Endothelial cell of umbilical vein (primary cell): ENCODE measurements around the gene CLDN19.

Experiments
- CTCF ChIP-seq, 2 donors: IDR thresholded peaks; 1 replicate in 1 of 2; 2 replicates in 1 of 2; pipeline ENCODE4 v1.5.1; 2011; ENCODE audit warnings: low read length in 2 of 2, mild to moderate bottlenecking in 2 of 2, moderate library complexity in 2 of 2, control low read depth in 1 of 2, inconsistent platforms in 1 of 2, low read depth in 1 of 2; ENCODE audit not compliant: insufficient read depth in 1 of 2; ENCODE audit errors: extremely low read depth in 1 of 2
- EZH2 ChIP-seq: IDR thresholded peaks from 2 replicates; pipeline ENCODE4 v1.6.1; 2012; ENCODE audit warnings: borderline replicate concordance, low read depth, mild to moderate bottlenecking, moderate library complexity, low read length, inconsistent platforms; ENCODE audit not compliant: severe bottlenecking
- FOS ChIP-seq: IDR thresholded peaks from 2 replicates; pipeline ENCODE4 v1.6.1; 2011; ENCODE audit warnings: mild to moderate bottlenecking, low read length, moderate library complexity, borderline replicate concordance; ENCODE audit not compliant: insufficient read depth
- MYC ChIP-seq: IDR thresholded peaks from one replicate; pipeline ENCODE4 v1.6.1; 2011; ENCODE audit warnings: mild to moderate bottlenecking, low read depth, low read length
- POLR2A ChIP-seq: IDR thresholded peaks from 2 replicates; pipeline ENCODE4 v1.6.1; 2012; ENCODE audit warnings: low read depth, mild to moderate bottlenecking, control low read depth, low read length
- POLR2AphosphoS5 ChIP-seq: IDR thresholded peaks from 2 replicates; pipeline ENCODE4 v1.6.1; 2012; ENCODE audit warnings: low read depth, mild to moderate bottlenecking, control low read depth, low read length, moderate library complexity; ENCODE audit not compliant: insufficient read depth
- TF ChIP-seq, protein P1 (sequence below): IDR thresholded peaks from 2 replicates; pipeline ENCODE4 v1.6.1; 2011; ENCODE audit not compliant: insufficient read depth, insufficient read length

GRCh38 chr1:42721926-42722325, 18.1 kb downstream of the CLDN19 start:
- TF ChIP-seq CTCF (IDR thresholded peaks at IDR 0.05; ENCODE audit: extremely low read depth in 1 of 2, insufficient read depth in 1 of 2, low read depth in 1 of 2, low read length in 2 of 2) (no peak), POLR2AphosphoS5 (no peak), POLR2A (no peak), EZH2 (no peak), FOS (no peak), MYC (no peak)
- TF ChIP-seq, protein P1, sequence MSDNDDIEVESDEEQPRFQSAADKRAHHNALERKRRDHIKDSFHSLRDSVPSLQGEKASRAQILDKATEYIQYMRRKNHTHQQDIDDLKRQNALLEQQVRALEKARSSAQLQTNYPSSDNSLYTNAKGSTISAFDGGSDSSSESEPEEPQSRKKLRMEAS = no peak
